GM15510 (cell line): ENCODE results near the gene MARK2.

Source experiments
- POLR2A ChIP-seq: IDR thresholded peaks from 3 replicates; pipeline ENCODE4 v1.6.1; 2011; ENCODE audit warnings: borderline replicate concordance; ENCODE audit not compliant: insufficient read length; ENCODE audit errors: extremely low read depth

The MARK2 gene

DNA sequence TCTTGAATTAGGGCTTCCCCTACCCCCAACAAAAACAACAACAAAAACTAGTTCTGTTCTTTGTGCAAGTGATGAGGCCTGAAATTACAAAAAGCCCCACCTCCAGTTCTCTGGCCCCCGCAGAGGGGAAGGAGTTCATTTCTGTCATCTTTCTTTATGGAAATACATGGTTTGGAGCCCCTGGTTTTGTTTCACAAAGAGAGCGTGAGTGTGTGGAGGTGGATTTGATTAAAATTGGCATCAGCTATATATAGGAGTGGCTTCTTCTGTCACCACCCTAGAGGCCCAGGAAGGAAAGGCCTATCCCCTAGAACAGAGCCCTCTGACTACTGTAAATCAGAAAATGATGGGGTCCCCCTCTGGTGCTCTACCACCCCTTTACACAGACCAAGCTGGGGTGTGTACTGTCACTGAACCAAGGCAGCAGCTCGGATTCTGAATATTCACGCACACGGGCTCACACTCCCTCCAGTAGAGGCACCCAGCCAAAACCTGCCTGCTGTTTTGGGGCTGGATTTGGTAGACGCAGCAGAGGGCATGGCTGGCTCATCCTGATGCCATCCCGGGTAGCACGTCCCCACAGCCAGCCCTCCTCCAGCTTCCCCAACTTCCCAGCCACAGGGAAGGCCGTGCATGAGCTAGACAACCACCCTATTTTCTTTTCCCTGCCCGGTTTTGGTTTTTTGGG, 58.7 kb downstream of the MARK2 start:
- TF ChIP-seq POLR2A = no peak

DNA sequence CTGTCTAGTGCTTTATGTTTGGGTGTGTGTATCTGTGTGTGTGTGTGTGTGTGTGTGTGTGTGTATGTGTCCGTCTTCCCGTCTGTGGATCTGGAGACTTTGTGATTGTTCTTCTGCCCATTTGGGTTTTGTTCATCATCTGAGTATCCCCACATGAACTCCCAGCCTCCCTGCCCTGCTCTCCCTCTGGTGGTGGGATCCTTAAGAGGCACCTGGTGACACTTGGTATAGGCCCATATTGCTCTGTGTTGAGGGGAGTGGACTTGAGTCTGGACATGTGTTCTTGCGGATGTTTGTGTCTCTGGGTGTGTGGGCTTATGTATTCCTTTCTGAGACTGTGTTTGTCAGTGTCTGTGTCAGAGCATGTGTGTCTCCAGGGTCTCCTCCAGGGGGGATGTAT, 62.8 kb downstream of the MARK2 start:
- no peak for TF ChIP-seq POLR2A

DNA sequence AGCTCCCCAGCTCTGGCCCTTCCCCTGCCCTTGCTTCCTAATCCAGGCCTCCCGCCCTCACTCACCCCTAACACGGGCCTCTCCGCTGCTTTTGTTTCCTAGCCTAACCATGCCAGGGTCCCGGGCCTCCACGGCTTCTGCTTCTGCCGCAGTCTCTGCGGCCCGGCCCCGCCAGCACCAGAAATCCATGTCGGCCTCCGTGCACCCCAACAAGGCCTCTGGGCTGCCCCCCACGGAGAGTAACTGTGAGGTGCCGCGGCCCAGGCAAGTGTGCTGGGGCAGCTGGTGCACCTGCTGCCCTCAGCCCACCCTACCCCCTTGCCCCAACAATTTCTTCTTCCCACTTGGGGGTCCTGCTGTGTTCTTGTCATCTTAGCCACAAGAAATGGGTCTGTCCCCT, 65.0 kb downstream of the MARK2 start:
- no peak for TF ChIP-seq POLR2A

DNA sequence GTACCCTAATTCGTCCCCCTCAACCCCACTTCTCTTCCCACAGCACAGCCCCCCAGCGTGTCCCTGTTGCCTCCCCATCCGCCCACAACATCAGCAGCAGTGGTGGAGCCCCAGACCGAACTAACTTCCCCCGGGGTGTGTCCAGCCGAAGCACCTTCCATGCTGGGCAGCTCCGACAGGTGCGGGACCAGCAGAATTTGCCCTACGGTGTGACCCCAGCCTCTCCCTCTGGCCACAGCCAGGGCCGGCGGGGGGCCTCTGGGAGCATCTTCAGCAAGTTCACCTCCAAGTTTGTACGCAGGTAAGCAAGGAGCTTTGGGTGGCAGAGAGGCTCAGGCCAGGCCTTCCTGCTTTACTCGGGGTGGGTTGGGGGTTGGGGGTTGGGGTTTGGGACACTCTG, 65.8 kb downstream of the MARK2 start:
- TF ChIP-seq POLR2A = no peak

DNA sequence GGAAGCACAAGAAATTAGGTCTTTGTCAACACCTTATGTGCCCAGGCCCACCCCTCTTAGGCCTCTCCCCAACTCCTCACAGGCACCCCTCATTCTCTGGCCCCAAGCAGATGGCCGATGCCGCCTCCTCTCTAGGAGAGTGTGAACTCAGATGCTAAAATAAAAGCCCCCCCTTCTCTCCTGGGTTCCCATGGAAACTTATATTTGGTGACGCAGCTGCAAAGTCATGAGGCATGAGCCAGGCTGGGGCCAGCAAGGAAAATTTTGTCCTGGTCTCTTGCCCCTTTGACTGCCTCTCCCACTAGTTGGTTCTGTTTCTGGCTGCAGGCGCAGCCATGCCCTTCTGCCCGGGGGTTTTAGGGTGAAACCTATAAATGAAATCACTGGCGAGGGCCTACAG, 66.3 kb downstream of the MARK2 start:
- TF ChIP-seq POLR2A = no peak

DNA sequence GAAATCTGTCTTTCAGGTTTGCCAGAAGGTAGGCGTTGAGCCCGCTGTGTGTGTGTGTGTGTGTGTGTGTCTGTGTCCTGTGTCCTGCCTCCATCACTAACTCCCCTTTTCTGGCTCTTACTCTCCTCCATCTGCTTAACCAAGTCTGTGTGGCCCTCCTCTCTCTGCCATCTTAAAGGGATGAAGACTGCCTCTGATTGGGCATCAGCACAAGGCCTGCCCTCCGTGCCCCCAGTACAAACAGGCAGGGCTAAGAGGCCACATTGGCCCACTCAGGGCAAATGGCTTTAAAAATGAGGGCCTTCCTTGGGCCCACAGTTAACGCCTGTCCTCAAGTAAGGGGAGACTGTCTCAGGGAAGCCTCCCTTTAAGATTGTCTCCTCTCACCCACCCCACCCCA, 67.2 kb downstream of the MARK2 start:
- no peak for TF ChIP-seq POLR2A

DNA sequence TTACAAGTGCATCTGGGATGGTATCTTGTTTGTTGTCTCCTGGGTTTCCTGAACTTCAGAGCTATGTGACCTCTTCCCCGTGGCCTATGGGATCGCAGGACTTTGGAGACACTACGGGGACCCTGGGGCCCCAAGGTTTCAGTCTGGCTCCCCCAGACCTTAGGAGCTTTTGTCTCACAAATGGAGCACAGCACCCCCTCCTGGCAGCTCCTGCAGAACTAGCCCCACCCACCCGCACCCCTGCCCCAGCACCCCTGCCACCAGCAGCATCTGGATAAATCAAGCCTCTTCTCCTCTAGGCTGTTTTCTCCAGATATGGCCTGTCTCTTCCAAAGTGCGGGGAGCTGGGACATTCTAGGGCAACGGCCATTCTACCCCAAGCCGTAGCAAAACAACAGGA, 67.7 kb downstream of the MARK2 start:
- no peak for TF ChIP-seq POLR2A

DNA sequence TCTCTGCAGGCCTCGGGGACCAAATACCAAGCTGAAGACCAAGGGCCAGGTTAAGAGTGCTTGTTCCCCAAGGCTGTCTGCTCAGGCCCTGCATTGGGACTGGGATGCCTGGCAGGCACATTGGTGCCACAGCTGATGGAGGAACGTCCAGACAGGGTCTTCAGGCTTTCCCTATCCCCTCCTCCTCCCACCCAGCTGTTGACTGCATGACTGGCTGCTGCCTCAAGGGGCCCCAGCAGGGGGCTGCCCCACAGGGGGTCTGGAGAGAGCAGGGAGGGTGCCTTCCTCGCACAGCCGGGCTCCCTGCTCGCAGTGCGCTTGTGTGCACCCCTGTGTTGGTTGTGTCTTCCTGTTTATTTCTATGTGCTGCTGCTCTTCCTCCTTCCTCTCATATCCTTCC, 68.2 kb downstream of the MARK2 start:
- no peak for TF ChIP-seq POLR2A

DNA sequence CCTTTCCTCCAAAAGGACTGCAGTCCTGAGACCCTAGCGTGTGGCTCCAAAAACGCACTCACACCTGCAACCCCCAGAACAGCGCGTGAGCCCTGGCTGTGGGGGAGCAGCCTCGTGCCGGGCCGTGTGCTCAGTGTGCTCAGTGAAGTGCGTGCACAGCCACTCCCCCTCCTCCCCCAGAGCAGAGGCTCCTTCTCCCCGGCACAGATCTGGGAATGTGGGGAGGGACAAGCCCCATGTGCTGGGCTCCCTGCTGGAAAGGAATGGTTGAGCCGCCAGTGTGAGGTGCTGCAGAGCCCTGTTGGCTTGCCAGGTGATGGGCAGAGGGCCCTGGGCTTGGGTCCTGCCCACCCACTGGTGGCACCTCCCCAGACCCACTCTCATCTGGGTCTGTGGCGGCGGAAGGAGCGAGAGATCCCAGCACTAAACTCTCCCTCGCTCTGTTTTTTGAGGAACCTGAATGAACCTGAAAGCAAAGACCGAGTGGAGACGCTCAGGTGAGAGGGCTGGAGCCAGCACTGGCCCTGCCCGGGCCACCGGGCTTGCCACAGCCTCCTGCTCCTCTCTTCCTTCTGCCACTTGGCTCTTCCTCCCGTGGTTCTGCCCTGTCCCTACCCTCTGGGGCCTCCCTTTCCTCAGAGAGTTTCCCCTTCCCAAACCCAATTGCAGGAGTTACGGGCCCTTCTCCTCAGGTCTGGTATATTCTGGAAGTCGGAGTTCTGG, 69.1 kb downstream of the MARK2 start:
- TF ChIP-seq POLR2A = no peak

DNA sequence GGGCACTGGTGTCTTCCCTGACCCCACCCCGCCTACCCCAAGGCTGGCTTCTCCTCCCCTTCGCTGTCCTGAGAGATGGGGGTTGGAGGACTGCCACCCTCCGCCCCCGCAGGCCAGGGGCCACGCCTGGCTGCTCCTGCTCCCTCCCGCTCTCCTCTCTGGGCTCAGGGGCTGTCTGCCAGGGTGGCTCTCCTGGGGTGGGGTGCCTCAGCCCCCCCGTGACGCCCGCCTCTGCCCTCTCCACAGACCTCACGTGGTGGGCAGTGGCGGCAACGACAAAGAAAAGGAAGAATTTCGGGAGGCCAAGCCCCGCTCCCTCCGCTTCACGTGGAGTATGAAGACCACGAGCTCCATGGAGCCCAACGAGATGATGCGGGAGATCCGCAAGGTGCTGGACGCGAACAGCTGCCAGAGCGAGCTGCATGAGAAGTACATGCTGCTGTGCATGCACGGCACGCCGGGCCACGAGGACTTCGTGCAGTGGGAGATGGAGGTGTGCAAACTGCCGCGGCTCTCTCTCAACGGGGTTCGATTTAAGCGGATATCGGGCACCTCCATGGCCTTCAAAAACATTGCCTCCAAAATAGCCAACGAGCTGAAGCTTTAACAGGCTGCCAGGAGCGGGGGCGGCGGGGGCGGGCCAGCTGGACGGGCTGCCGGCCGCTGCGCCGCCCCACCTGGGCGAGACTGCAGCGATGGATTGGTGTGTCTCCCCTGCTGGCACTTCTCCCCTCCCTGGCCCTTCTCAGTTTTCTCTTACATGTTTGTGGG, 69.9 kb downstream of the MARK2 start:
- TF ChIP-seq POLR2A = no peak

DNA sequence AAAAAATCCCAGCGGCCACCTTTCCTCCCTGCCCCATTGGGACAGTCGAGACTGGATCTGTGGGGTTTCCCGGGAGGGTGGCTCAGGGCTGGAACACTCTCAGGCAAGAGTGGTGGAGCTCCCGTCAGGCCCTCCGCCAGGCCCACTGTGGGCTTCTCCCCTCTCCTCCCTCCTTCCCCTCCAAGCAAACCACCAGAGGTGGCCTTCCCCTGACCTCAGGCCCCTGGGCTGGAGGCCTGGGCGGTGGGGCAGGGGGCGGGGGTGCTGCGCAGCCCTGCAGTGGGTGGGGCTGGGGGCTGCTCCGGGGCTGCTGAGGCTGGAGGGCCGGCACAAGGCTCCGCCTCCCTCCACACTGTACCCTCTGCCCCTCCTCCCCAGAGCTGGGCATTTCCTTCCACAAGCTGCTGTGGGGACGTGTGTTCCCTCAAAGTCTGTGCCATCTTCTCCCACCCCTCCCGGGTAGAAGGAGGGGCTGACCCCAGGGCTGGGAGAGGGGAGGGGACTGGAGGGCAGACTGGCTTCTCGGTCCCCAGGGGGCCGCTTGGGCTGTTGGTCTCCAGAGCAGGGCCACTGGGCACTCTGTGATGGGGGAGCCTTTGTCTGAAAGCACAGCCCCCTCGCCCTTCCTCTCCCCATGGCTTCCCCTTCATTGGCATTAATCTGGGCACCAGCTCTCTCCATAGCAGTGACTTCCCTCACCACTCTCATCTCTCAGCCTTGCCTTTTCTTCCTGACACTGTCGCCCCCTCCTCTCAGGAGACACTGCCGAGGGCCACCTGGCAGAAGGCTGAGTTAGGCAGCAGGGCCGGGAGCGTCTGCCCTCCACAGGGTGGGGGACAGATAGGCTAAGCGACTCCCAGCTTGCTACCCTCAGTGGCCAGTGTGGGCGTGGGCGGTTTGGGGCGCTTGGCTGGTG, 70.9 kb downstream of the MARK2 start:
- no peak for TF ChIP-seq POLR2A

DNA sequence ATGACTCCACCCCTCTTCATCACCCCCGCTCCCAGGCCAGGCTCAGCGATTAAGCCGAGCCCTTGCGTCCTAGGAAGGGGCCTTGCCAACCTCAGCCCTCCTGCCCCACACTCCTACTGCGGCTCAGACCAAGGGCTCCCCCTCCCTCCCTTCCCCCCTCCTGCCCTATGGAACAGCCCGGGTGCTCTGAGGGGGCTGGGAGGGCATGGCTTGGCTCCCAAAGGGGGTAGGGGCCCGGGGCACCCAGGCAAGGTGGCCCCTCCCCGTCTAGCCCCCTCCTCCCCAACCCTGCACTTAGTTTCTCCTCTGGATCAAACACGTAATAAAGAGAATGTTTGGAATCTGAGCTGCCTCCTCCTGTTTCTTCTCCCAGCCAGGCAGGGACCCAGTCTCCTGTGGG, 71.8 kb downstream of the MARK2 start:
- TF ChIP-seq POLR2A = no peak

DNA sequence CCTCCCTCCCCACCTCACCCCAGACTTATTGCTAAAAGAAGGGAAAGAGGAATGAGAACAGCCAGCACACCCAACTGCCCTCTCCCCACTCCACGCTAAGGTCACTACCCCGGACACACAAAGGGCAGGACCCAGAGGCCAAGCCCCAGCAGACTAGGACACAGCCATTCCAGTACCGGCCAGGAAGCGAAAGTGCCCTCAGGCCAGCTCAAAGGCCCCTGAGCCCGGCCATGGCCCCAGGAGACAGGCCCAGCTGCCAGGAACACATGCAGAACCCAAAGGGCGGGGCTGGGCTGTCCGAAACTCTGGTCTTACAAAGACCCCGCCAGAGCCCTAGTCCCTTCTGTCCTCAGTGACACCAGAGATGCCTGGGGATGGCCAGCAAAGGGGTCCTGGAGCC, 72.5 kb downstream of the MARK2 start:
- no peak for TF ChIP-seq POLR2A

DNA sequence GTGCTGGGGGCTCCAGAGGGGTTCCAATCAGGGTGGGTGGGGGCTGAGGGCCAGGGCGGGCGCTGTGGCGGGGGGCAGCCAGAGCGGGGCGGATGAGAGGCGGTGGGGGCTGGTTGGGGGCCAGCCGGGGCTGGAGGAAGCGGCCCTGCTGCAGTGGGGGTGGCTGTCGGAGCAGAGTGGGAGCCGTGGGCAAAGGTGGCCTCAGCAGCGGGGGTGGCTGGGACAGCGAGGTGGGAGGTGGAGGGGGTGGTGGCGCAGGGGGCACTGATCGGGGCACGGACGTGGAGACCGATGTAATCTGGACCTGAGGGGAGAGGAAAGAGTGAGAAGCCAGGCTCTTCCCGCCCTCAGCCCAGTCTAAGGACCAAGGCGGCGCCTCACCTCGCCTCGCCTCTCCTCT, 73.0 kb downstream of the MARK2 start:
- no peak for TF ChIP-seq POLR2A

DNA sequence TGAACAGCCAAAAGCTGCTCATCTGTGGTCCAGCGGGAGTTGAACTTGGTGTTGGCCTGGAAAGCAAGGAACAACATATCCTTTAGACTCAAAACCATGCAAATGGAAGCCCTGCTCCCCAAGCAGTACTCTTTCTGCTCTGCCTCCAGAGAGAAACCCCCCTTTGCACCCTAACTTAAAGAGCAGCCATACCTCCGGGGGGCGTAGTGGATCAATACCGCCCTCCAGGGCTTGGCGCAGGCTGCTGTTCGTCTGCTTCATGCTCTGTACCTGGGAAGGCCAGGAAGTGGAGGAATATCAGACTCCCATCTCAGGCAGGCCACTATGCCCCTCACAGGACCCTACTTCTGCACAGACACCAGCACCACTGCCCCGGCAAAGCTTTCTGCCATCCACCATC, 73.8 kb downstream of the MARK2 start:
- no peak for TF ChIP-seq POLR2A
